Measurements from ENCODE around the gene LAMA5.

The LAMA5 gene

DNA sequence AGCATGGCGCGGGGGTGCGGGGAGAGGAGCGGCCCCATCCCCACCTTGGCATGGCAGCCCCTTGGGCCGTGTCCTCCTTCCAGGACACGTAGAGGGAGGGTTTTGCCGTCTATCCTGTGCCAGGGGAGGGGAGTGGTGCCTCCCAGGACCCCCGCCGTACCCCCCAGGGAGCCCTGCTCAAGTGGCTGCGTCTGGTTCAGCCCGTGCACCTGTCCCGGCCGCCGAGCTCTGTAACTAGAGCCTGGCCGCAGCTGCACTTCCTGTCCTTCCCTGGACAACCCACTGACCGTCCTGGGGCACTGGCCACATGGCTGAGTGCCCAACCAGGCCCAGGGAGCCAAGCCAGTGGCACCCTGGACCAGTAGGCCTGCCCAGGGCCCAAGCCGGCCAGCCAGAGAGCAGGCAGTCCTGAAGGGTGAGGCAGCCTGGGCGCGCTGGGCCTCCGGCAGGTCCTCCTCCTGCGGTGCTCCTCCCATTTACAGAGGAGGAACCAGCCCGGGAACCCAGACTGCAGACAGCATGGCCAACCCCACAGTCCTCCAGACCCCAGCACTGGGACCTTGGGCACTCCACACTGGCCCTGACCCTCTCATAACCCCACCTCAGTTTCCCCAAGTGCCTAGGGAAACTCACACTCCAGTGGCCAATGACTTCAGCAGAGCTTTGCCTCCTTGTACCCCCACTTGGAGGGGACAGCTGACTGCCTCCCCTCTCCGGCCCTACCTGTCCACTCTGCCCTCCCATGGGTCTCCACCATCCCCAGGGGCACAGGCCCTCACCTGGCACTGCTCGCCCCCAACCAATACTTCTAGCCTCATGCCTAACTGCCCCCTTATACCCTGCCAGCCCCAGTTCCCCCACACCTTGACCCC lies 8.7 kb downstream of the LAMA5 start:
- no peak for DNase-seq

DNA sequence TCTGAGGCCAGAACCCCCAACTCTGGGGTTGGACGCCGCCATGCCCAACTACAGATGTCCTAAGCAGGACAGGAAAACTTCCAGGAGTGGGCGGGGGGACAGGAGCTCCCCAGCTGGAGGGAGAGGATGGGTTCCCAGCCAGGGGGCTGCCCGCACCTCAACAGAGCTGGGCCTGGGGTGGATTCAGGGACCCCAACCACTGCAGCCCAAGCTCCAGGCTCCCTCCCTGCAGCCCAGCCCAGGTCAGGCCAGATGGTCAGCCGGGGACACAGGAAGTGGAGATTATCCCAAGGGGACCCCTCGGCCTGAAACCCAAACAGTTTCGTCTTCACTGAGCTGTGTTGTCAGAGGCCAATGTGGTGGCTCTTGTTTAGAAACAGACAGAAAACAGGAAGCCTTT lies 9.4 kb downstream of the LAMA5 start:
- no peak for DNase-seq

DNA sequence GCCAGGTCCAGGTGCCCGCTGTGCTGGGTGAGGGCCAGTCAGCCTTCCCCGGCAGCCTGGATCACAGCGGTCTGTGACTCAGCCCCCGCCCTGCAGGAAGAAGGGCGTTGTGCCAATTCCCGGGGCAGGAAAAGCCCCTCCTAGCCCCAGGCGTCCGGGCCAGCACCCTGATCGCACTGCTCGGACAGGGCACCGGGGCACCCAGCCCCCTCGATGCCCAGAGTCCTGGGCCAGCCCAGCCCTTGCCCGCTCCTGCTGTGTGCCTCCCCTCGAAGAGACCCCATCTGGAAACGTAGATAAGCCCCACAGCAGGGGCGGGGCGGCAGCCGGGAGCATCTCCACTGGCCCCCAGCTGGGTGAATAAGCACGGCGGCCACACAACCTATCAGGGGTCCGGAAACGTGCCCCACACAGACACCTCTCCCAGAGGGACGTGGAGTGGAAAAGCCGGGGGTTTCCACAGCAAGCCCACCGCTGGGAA lies 9.9 kb downstream of the LAMA5 start:
- DNase-seq = no peak

DNA sequence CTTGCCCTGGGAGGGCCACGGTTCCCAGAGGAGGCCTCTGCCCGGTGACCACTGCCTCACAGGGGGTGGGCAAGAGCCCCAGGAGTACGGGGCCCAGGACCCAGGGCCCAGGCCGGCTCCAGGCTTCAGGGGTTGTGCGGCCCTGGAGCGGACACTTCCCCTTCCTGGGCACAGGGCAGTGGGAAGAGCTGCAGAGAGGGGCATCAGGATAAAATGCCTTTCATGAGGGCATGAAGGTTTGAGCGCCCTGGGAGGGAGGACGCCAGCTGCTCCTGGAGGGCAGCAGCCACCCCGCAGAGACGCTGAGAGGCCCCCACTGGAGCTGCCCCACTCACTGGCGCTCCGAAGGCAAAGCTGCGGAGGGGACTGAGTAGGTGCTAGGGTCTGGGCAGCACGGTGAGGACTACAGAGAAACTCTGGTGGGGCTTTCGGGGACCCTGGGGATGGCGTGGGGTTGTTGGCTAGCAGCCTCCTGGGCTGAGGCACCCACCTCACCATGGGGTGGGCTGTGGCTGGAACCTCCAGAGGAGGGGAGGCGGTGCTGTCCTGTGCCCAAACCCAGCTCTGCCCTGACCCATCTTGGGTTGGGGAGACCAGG lies 10.4 kb downstream of the LAMA5 start:
- no peak for DNase-seq

GRCh38 chr20:62355878-62356588 lies 11.1 kb downstream of the LAMA5 start:
- no peak for DNase-seq

DNA sequence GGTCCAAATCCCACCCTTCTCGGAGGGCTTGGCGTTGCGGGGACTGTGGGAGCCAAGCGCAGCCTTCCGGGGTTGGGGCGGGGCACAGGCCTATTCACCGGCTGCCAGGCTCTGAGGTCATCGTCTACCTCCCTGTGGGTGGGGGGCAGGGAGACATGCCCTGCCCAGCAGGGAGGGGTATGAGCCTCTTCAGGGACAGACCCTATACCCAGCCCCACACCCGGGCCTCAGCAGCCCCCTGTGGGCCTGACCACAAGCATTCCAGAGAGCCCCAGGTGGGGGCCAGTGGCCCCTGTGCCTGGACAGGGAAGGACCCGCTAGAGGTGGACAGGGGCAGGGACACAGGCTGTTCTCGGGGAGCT lies 11.6 kb downstream of the LAMA5 start:
- DNase-seq = peak; percentile 38

- no peak for DNase-seq
Observed at GRCh38 chr20:62354811-62355341, 12.2 kb downstream of the LAMA5 start.

DNA sequence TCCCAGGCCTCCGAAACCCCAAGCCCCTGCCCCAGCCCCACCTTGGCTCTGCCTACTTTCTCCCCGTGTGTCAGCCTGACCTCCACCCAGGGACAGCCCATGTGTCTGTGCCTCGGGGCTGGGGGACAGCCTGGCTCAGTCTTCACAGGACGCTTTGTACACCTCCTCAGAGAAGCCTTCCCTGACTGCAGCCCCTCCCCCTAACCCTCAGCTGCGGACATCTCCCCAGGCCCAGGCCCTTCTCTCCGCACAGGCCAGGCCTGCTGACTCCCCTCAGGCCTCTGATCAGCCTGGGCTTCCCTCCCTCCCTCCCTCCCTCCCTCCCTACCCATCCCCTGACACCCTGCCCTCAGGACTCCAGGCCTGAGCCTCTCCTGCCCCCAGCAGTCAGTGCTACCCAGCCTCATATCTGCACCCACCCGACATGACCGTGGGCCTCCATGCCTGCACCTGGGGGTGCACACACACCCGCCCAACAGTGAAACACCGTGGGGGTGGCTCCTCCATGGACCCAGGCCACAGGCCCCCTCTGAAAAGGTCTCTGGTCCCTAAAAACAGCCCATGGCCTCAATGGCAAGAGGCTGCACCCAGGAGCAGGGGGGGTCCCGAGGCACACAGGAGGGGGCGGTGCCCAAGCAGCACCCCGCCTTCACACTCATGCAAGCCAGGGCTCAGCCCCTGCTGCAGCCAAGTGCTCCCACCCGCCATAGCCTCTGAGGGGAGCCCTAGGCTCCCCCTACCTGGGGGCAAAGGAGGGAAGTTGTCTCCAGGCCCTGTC lies 12.9 kb downstream of the LAMA5 start:
- DNase-seq = no peak

- no peak for DNase-seq
Observed at GRCh38 chr20:62353289-62354030, 13.7 kb downstream of the LAMA5 start.

- peak; percentile 54 for DNase-seq
Observed at GRCh38 chr20:62352402-62353288, 14.5 kb downstream of the LAMA5 start.

DNA sequence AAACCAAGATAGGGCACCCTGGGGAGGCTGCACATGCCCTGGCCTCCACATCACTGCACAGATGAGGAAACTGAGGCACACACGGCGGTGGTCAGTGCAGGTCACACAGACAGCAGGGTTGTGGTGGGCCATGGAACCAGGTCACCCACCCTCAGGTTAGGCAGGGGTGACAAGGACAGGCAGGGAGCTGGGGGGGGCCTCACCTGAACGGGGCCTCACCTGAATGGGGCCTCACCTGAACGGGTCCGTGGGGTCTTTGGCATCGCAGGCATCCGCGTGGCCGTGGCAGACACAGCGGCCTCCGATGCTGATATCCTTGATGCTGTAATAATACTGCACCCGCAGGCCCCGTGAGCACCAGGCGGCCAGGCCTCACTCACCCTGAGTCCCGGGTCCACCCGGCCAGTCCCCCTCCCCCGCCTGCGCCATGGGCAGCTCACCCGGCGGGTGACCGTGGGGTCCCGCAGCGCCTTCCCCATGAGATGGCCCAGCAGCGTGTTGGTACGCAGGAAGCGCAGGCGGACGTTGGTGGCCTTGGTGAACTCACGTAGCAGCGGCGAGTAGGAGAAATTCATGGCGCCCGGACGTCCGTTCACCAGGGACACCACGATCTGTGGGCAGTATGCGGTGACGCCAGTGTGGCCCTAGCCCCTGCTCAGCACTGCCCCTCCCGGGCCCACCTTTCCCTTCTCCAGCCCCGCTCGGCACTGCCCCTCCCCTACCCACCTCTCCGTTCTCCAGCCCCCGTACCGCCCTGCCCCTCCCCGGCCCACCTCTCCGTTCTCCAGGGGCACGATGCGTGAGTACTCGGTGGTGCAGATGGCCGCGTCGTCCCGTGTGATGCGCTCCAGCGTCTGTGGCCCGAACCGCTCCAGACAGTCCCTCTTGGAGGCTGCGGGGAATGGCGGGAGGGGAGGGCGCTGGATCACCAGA lies 15.4 kb downstream of the LAMA5 start:
- DNase-seq = no peak

DNA sequence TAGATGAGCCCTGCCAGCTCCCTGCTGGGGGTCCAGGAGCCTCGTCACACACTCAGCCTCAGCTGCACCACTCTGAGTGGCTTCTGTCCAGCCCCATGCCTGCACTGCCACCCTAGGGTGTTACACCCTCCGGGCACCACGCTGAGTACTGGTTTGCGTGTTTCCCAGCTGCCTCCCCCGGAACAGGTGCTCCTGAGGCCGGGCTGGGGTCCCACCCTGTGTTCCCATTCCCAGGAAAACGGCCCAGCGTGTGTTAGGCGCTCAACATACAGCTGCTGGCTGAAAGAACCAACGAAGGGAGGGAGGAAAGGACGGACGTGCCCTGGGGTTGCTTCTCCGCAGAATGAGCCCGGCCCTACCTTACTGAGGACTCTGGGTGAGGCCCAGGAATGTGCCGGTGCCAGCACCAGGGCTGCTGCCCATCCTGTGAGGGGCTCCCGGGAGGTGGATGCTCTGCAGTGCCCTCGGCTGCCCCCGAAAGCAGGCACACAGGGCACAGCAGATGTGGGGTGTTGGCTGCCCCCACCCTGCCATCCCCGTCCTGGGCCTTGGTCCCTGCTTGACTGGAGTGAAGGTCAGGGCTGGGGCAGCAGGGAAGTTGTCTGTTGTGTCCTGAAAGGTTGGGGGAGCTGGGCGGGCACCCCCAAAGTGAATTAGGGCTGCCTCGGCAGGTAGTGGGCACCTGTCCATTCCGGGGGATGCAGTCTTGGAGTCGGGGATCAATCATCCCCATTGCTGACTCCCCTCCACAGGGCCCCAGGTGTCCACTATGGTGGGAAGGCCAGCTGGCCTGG lies 16.3 kb downstream of the LAMA5 start:
- no peak for DNase-seq

- DNase-seq = peak; percentile 96
Observed at GRCh38 chr20:62350098-62350628, 16.9 kb downstream of the LAMA5 start.

DNA sequence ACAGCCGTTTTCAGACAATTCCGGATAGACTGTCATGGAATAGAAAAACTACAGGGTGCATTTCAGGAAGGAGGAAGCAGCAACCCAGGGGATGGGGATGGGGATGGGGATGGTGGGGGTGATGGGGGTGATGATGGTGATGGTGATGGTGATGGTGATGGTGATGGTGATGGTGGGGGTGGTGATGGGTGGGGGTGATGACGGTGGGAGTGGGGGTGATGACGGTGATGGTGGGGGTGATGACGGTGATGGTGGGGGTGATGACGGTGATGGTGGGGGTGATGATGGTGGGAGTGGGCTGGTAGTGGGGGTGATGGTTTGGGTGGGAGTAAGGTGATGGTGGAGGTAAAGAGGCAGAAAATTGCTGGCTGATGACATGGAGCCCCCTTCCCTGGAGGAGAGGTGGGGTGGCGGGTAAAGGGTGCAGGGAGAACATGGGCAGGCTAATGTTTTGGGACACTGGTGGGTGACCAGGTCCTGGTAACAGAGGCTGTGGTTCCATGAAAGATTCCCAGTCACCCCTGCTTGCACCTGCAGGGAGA lies 17.5 kb downstream of the LAMA5 start:
- DNase-seq = no peak

GRCh38 chr20:62348604-62349003 lies 18.5 kb downstream of the LAMA5 start:
- no peak for DNase-seq

DNA sequence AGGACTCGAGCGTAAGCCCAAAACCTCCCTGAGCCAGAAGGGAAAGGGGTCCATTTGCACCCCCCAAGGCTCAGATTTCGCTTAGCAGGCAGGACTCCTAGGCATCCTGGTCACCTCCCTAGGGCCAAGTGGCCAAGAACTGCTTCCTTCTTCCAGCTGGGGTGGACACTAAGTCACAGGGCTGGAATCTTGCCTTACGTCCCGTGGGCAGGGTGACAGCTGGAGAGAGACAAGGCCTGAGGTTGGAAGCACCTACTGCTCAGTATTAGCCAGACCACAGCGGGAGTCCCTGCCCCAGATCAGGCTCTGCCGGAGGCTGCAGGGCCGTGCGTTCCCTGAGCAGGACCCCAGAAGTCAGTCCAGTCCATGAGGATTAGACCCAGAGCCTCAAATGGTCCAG lies 19.7 kb downstream of the LAMA5 start:
- DNase-seq = no peak

GRCh38 chr20:62347151-62347404 lies 20.0 kb downstream of the LAMA5 start:
- DNase-seq = no peak

DNA sequence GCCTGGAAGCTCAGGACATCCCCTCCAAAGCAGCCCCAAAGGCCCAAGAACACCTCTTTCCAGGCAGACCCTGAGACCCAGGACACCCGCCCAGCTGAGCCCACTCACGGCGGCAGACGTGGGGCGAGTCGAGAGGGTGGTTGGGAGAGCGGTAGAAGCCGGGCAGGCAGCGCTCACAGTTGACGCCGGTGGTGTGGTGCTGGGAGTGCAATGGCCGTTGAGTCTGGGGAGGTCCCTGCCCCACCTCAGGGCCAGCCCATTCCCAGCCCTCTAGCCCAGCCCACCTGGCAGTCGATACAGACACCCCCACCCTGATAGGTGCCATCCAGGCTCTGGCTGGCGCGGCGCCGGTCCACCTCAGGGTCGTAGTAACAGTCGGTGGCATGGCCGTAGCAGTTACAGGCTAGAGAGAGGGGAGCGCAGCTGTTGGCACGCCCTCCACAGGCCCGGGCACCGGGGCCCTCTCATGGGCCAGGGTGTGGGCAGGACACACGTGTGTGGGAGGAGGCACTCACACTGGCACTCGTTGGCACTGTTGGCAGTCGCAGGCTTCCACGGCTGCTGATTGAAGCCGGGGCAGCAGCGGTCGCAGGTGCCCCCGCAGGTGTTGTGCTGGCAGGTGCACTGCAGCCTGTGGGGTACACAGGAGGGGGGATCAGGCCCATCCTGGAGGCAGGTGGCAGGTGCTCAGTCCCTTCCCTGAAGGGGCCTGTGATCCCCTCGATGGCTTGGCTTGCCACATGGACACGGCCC lies 20.5 kb downstream of the LAMA5 start:
- no peak for DNase-seq
